ENCODE measurements around the gene NR2F1.

Gene NR2F1

GRCh38 chr5:93598091-93599000 lies 15.3 kb downstream of the NR2F1 start:
- no peak overlapping the region for H3K27ac ChIP-seq (ENCODE audit: insufficient read depth in 1 of 2, low read depth in 1 of 2, low read length in 2 of 2, poor library complexity in 1 of 2, severe bottlenecking in 2 of 2)
- peaks cover 49 to 100% (median 76%) of the 10 kb centered on the region in 5 experiments for H3K27me3 ChIP-seq (replicated peaks in 2 of 5; ENCODE audit: control insufficient read depth in 4 of 5, insufficient read depth in 5 of 5, low read length in 4 of 5)
- CTCF ChIA-PET, result interaction anchor here (2.1 to 4.4 kb wide), 4 partner anchors 9 to 203 kb away, joined by 7 to 27 read pairs (median 16); no protein-coding TSS in a partner anchor
- no peaks in the 10 kb centered on the region for H3K36me3 ChIP-seq (ENCODE audit: control insufficient read depth in 4 of 4, insufficient read depth in 4 of 4, low read length in 3 of 4)
- WGBS (ENCODE audit: insufficient coverage), result 7% methylated on average over 11 of the region's 28 CpGs
- POLR2A ChIA-PET, result no interaction called here
- peak in 1 of 3 donors; percentile 7 for DNase-seq
- peaks cover 0 to 27% (median 0%) of the 10 kb centered on the region in 5 experiments for H3K9me3 ChIP-seq (ENCODE audit: control extremely low read depth in 1 of 5, control insufficient read depth in 4 of 5, insufficient read depth in 2 of 5, low read depth in 1 of 5, low read length in 4 of 5)
- H3K4me3 ChIP-seq (ENCODE audit: control insufficient read depth in 1 of 7, extremely low read depth in 1 of 7, insufficient read depth in 4 of 7, low read depth in 2 of 7, low read length in 6 of 7), result no peak overlapping the region
- peaks cover 0 to 3% (median 1%) of the 10 kb centered on the region in 4 experiments for H3K4me1 ChIP-seq (ENCODE audit: control extremely low read depth in 1 of 4, control insufficient read depth in 4 of 4, insufficient read depth in 4 of 4, low read length in 3 of 4)

DNA sequence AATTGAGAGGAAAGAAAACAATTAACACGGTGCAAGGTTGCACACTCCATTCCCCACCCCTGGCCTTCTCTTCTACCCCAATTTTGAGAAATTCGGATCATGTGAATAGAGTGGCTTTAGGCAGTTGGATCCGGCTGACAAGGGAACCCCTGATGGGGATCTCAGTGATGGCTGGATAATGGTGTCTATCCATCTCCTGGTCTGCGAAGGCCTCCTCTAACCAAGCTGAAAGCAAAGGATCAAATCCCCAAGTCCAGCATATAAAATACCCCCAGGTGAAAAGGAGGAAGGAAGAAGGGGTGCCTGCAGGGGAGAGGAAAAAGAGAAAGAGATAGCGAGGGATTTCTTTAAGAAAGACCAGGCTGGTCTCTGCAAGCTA lies 16.0 kb downstream of the NR2F1 start:
- ChIA-PET POLR2A (no interaction called here), CTCF (interaction anchor here (1.4 to 4.4 kb wide), 5 partner anchors 9 to 202 kb away, joined by 4 to 27 read pairs (median 12); no protein-coding TSS in a partner anchor)
- Histone ChIP-seq H3K27me3 (replicated peaks in 2 of 5; ENCODE audit: control insufficient read depth in 4 of 5, insufficient read depth in 5 of 5, low read length in 4 of 5) (peaks cover 42 to 100% (median 74%) of the 10 kb centered on the region in 5 experiments), H3K27ac (ENCODE audit: insufficient read depth in 1 of 2, low read depth in 1 of 2, low read length in 2 of 2, poor library complexity in 1 of 2, severe bottlenecking in 2 of 2) (no peak overlapping the region), H3K4me1 (ENCODE audit: control extremely low read depth in 1 of 4, control insufficient read depth in 4 of 4, insufficient read depth in 4 of 4, low read length in 3 of 4) (peaks cover 0 to 3% (median 1%) of the 10 kb centered on the region in 4 experiments), H3K9me3 (ENCODE audit: control extremely low read depth in 1 of 5, control insufficient read depth in 4 of 5, insufficient read depth in 2 of 5, low read depth in 1 of 5, low read length in 4 of 5) (peaks cover 0 to 31% (median 0%) of the 10 kb centered on the region in 5 experiments), H3K36me3 (ENCODE audit: control insufficient read depth in 4 of 4, insufficient read depth in 4 of 4, low read length in 3 of 4) (no peaks in the 10 kb centered on the region), H3K4me3 (ENCODE audit: control insufficient read depth in 1 of 7, extremely low read depth in 1 of 7, insufficient read depth in 4 of 7, low read depth in 2 of 7, low read length in 6 of 7) (no peak overlapping the region)
- DNase-seq, result no peak
- WGBS (ENCODE audit: insufficient coverage), result 0% methylated on average over 2 of the region's 5 CpGs

DNA sequence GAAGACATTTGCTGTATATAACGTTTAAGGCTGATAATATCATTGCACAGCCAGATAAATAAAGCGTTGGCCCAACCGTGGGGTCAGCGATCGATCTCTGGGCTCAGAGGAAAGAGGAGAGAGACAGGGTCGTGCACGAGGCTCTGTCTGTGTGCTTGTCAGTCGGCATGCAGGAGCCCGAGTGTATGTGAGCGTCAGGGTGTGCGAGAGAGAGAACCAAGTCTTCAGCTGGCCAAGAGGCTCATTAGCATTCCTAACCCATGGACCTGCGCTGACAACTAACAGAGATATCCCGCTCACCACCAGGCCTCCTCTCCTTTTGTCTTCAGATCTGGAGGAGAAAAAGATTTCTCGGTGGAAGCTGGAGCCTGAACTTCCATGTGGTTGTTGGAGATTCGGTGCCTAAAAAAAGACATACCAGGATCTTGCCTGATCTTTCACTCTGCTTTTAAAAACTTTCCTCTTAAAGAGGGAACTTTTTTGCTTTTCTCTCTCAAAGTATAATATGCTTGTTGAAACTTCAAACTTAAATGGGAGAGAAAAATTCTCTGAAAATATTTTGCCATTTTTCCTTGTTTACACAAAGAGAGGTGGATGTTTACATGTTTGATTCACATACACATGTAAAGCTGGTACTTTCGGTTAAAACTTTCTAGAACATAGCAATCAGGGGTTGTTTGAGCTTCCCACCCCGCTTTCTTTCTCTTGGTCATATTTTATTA lies 16.5 kb downstream of the NR2F1 start:
- POLR2A ChIA-PET, result no interaction called here
- no peak overlapping the region for H3K27ac ChIP-seq (ENCODE audit: insufficient read depth in 1 of 2, low read depth in 1 of 2, low read length in 2 of 2, poor library complexity in 1 of 2, severe bottlenecking in 2 of 2)
- no peak overlapping the region for H3K4me3 ChIP-seq (ENCODE audit: control insufficient read depth in 1 of 7, extremely low read depth in 1 of 7, insufficient read depth in 4 of 7, low read depth in 2 of 7, low read length in 6 of 7)
- peaks cover 0 to 30% (median 0%) of the 10 kb centered on the region in 5 experiments for H3K9me3 ChIP-seq (ENCODE audit: control extremely low read depth in 1 of 5, control insufficient read depth in 4 of 5, insufficient read depth in 2 of 5, low read depth in 1 of 5, low read length in 4 of 5)
- 4% methylated on average over 13 of the region's 17 CpGs for WGBS (ENCODE audit: insufficient coverage)
- no peak for DNase-seq
- CTCF ChIA-PET, result interaction anchor here (0.8 to 4.4 kb wide), 7 partner anchors 8 to 28 kb away, joined by 3 to 20 read pairs (median 8); no protein-coding TSS in a partner anchor
- H3K4me1 ChIP-seq (ENCODE audit: control extremely low read depth in 1 of 4, control insufficient read depth in 4 of 4, insufficient read depth in 4 of 4, low read length in 3 of 4), result peaks cover 0 to 3% (median 1%) of the 10 kb centered on the region in 4 experiments
- no peaks in the 10 kb centered on the region for H3K36me3 ChIP-seq (ENCODE audit: control insufficient read depth in 4 of 4, insufficient read depth in 4 of 4, low read length in 3 of 4)
- H3K27me3 ChIP-seq (replicated peaks in 2 of 5; ENCODE audit: control insufficient read depth in 4 of 5, insufficient read depth in 5 of 5, low read length in 4 of 5), result peaks cover 37 to 100% (median 70%) of the 10 kb centered on the region in 5 experiments

DNA sequence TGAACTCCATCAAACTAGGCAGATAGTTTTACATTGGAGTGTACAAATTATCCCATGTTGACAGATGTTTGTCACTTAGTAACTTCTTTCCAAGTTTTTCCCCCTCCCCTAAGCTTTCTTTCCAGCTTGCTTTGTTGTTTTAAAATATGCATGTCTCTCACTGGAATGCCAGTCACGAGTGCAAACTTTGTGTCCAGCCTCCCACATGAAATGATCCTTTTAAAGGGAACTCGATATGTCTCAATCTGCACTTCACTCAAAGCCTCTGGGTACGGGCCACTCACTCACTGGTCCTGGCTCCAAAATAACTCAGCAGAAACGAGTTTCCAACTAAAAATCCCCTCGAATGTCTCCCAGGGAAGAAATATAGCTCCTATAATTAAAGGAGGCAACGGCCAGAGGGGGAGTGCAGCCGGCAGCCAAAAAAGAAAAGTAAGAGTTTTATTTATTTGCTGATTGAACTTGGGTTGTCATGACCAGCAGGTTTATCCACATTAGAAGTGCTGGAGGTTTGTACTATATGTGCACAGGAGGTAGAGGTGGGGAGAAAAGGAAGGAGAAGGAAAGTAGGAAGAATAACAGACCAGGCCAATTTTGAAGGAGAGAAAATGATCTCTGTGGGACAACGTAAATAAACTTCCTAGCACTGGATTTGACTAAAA lies 17.5 kb downstream of the NR2F1 start:
- DNase-seq, result peak in 1 of 3 donors; percentile 11
- Histone ChIP-seq H3K27ac (ENCODE audit: insufficient read depth in 1 of 2, low read depth in 1 of 2, low read length in 2 of 2, poor library complexity in 1 of 2, severe bottlenecking in 2 of 2) (no peak overlapping the region), H3K9me3 (ENCODE audit: control extremely low read depth in 1 of 5, control insufficient read depth in 4 of 5, insufficient read depth in 2 of 5, low read depth in 1 of 5, low read length in 4 of 5) (peaks cover 0 to 20% (median 0%) of the 10 kb centered on the region in 5 experiments), H3K4me3 (ENCODE audit: control insufficient read depth in 1 of 7, extremely low read depth in 1 of 7, insufficient read depth in 4 of 7, low read depth in 2 of 7, low read length in 6 of 7) (no peak overlapping the region), H3K27me3 (replicated peaks in 2 of 5; ENCODE audit: control insufficient read depth in 4 of 5, insufficient read depth in 5 of 5, low read length in 4 of 5) (peaks cover 45 to 100% (median 71%) of the 10 kb centered on the region in 5 experiments), H3K36me3 (ENCODE audit: control insufficient read depth in 4 of 4, insufficient read depth in 4 of 4, low read length in 3 of 4) (no peaks in the 10 kb centered on the region), H3K4me1 (ENCODE audit: control extremely low read depth in 1 of 4, control insufficient read depth in 4 of 4, insufficient read depth in 4 of 4, low read length in 3 of 4) (no peaks in the 10 kb centered on the region)
- 7% methylated on average over 6 of the region's 8 CpGs for WGBS (ENCODE audit: insufficient coverage)
- POLR2A ChIA-PET, result no interaction called here
- CTCF ChIA-PET, result interaction anchor here (0.8 to 4.4 kb wide), 10 partner anchors 8 to 200 kb away, joined by 3 to 20 read pairs (median 4); no protein-coding TSS in a partner anchor

DNA sequence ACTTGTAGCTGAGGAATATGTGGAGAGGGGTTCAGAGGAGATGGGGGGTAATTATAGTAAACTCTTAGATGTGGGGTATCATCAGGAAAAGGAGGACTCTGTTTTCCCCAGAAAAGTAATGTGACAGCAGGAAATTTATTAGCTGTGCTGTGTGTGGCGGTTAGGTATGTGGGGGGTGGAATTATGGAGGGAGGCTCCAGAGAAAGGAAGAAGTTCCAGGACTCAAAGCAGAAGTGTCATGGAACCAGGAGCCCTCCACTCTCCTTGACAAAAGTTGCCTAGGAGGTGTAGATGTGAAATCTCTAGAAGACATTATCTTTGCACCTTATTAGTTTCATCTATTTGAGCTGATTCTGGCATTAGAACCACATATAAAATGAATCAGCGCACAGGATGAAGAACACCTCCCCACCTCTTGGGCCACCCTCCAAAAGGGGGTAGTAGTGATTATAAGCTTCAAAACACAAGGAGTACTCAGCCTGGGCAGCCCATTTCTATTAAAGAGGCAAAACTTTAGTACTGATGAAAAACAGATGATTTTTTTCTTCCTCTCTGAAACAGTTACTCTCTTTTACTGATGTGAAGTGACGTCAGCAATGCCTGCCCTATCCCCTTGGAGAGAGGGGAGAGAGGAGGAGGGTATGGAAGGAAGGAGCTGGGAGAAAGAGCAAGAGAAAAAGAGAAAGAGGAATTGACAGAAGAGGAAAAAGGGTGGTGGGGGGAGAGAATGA lies 18.2 kb downstream of the NR2F1 start:
- CTCF ChIA-PET, result interaction anchor here (1.0 to 4.4 kb wide), 7 partner anchors 10 to 199 kb away, joined by 3 to 20 read pairs (median 4); no protein-coding TSS in a partner anchor
- POLR2A ChIA-PET, result no interaction called here
- 67% methylated on average over 1 of the region's 3 CpGs for WGBS (ENCODE audit: insufficient coverage)

GRCh38 chr5:93601802-93602155 lies 18.8 kb downstream of the NR2F1 start:
- no peak overlapping the region for H3K27ac ChIP-seq (ENCODE audit: insufficient read depth in 1 of 2, low read depth in 1 of 2, low read length in 2 of 2, poor library complexity in 1 of 2, severe bottlenecking in 2 of 2)
- 8% methylated on average over 5 of the region's 9 CpGs for WGBS (ENCODE audit: insufficient coverage)
- no peak overlapping the region for H3K4me3 ChIP-seq (ENCODE audit: control insufficient read depth in 1 of 7, extremely low read depth in 1 of 7, insufficient read depth in 4 of 7, low read depth in 2 of 7, low read length in 6 of 7)
- no peaks in the 10 kb centered on the region for H3K36me3 ChIP-seq (ENCODE audit: control insufficient read depth in 4 of 4, insufficient read depth in 4 of 4, low read length in 3 of 4)
- no peaks in the 10 kb centered on the region for H3K4me1 ChIP-seq (ENCODE audit: control extremely low read depth in 1 of 4, control insufficient read depth in 4 of 4, insufficient read depth in 4 of 4, low read length in 3 of 4)
- H3K27me3 ChIP-seq (replicated peaks in 2 of 5; ENCODE audit: control insufficient read depth in 4 of 5, insufficient read depth in 5 of 5, low read length in 4 of 5), result peaks cover 57 to 100% (median 73%) of the 10 kb centered on the region in 5 experiments
- ChIA-PET CTCF (interaction anchor here (1.0 to 4.4 kb wide), 6 partner anchors 10 to 199 kb away, joined by 3 to 20 read pairs (median 6); no protein-coding TSS in a partner anchor), POLR2A (no interaction called here)
- peak in 1 of 3 donors; percentile 34 for DNase-seq
- H3K9me3 ChIP-seq (ENCODE audit: control extremely low read depth in 1 of 5, control insufficient read depth in 4 of 5, insufficient read depth in 2 of 5, low read depth in 1 of 5, low read length in 4 of 5), result peaks cover 0 to 10% (median 0%) of the 10 kb centered on the region in 5 experiments

More for the DNA sequence above, 18.2 kb downstream of the NR2F1 start:
- no peaks in the 10 kb centered on the region for H3K4me1 ChIP-seq (ENCODE audit: control extremely low read depth in 1 of 4, control insufficient read depth in 4 of 4, insufficient read depth in 4 of 4, low read length in 3 of 4)
- H3K4me3 ChIP-seq (ENCODE audit: control insufficient read depth in 1 of 7, extremely low read depth in 1 of 7, insufficient read depth in 4 of 7, low read depth in 2 of 7, low read length in 6 of 7), result no peak overlapping the region
- H3K9me3 ChIP-seq (ENCODE audit: control extremely low read depth in 1 of 5, control insufficient read depth in 4 of 5, insufficient read depth in 2 of 5, low read depth in 1 of 5, low read length in 4 of 5), result peaks cover 0 to 14% (median 0%) of the 10 kb centered on the region in 5 experiments
- no peaks in the 10 kb centered on the region for H3K36me3 ChIP-seq (ENCODE audit: control insufficient read depth in 4 of 4, insufficient read depth in 4 of 4, low read length in 3 of 4)
- no peak for DNase-seq
- H3K27me3 ChIP-seq (replicated peaks in 2 of 5; ENCODE audit: control insufficient read depth in 4 of 5, insufficient read depth in 5 of 5, low read length in 4 of 5), result peaks cover 52 to 100% (median 73%) of the 10 kb centered on the region in 5 experiments
- no peak overlapping the region for H3K27ac ChIP-seq (ENCODE audit: insufficient read depth in 1 of 2, low read depth in 1 of 2, low read length in 2 of 2, poor library complexity in 1 of 2, severe bottlenecking in 2 of 2)
